ENCODE results near the gene MAPK8IP3.

The MAPK8IP3 gene

GRCh38 chr16:1764971-1765370 is 59.0 kb downstream of the MAPK8IP3 start:
- DNase-seq: no peak

- DNase-seq: no peak
Observed at GRCh38 chr16:1765826-1766225, 59.8 kb downstream of the MAPK8IP3 start.

- no peak for DNase-seq
Observed at GRCh38 chr16:1766231-1766630, 60.2 kb downstream of the MAPK8IP3 start.

DNA sequence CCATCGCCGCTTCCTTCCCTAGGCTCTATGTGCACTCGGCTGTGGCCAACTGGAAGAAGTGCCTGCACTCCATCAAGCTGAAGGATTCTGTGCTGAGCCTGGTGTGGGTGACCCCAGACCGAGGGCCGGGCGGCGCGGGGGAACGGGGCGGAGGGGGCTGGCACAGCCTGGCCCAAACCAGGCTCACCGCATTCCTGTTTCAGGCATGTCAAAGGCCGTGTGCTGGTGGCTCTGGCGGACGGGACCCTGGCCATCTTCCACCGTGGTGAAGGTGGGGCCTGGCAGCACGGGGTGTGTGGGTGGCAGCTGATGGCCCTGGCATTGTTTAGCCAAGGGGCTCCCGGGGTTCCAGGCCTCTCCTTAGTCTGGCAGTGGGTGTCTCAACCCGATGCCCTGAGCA is 60.7 kb downstream of the MAPK8IP3 start:
- no peak for DNase-seq

GRCh38 chr16:1767116-1767994 is 61.4 kb downstream of the MAPK8IP3 start:
- DNase-seq: no peak

DNA sequence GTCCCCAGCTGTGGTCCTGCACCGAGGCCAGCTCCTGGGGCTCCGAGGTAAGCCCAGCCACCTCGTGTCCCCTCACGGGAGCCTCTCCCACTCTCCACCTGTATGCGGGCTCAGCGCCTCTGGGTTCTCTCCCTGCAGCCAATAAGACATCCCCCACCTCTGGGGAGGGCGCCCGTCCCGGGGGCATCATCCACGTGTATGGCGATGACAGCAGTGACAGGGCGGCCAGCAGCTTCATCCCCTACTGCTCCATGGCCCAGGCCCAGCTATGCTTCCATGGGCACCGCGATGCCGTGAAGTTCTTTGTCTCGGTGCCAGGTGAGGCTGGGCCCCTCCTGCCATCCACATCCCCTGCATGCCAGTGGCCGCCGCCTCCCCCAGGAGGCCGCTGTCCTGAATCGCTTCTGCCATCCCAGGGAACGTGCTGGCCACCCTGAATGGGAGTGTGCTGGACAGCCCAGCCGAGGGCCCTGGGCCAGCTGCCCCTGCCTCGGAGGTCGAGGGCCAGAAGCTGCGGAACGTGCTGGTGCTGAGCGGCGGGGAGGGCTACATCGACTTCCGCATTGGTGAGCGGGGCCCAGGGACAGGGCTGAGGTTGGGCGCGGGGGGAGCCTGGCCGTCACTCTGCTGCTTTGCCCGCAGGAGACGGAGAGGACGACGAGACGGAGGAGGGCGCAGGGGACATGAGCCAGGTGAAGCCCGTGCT is 62.2 kb downstream of the MAPK8IP3 start:
- DNase-seq: no peak

GRCh38 chr16:1768767-1769401 is 62.9 kb downstream of the MAPK8IP3 start:
- no peak for DNase-seq

DNA sequence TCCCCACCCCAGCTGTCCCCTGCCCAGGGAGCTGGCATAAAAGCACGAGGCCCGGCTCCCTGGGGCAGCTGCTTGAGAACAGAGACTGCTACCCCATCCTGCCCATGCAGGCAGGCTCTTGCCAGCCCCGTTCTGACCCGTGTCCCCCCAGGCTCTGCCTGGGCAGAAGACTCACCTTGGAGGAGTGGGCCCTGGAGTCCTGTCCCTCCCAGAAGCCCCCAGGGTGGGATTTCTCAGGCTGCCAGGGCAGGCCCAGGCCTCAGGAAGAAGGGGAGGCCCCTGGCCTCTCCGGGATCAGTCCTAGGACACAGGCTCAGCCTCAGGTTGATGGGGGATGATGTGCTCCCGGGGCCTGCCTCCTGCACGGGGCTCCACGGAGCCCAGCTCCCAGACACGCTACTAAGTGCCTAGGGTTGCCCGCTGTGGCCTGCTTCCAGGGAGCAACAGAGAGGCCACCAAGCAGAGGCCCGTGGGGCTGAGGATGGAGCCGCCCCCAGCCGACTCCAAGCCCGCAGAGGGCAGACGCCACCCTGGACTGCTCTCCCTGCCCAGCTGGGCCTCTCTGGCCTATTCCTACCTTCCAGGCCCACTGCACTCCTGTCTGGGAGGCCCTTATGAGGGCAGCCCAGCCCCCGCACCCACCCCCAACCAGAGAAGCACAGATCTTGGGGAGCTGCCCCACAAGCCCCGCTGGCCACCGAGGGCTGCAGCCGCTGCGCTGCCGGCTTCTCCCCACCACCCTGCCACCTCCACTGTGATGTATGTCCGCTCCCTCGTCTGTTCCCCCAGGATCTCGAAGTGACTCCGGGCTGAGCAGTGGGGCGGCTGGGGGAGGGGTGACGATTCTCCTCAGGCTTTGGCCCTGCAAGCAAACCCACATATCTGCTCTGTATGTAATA is 63.7 kb downstream of the MAPK8IP3 start:
- no peak for DNase-seq

GRCh38 chr16:1770328-1771187 is 64.6 kb downstream of the MAPK8IP3 start:
- DNase-seq: no peak

- peak; percentile 73 for DNase-seq
Observed at GRCh38 chr16:1771188-1771863, 65.3 kb downstream of the MAPK8IP3 start, which contains the start of gene NME3. TSS of gene NME3 (minus strand) at chr16:1771543. CDS start at chr16:1771534, 9 bp downstream.

GRCh38 chr16:1771864-1772361 is 65.9 kb downstream of the MAPK8IP3 start:
- DNase-seq: peak; percentile 75

DNA sequence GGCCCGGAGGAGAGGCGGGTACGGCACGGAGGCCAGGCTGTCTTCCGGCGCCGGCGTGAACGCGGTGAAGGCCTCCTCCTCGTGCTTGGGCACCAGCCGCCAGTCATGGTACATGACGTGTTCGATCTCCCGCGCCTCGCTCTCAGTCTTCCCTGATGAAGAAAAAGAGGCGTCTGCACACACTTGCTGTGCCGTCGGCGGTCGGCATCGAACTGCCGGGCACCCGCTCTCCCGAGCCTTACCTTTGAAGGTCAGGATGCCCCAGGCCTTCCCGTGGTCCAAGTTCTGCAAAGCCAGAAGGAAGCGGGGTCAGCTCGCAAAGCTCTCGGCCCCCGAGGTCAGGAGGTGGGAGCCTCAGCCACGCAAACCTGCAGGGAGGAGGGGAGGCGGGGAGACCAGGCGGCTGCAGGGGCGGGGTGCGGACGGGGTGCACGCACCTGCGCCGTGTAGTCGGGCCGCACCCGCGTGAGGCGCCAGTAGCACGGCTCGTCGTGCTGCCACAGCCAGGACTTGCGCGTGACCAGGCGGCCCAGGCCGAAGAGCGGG is 66.4 kb downstream of the MAPK8IP3 start, which contains the start of gene EME2:
EME2 (plus strand) TSS at position 449 of the 546 bp plus-strand sequence. CDS start 418 bp downstream, outside the sequence.
- DNase-seq: peak; percentile 75

DNA sequence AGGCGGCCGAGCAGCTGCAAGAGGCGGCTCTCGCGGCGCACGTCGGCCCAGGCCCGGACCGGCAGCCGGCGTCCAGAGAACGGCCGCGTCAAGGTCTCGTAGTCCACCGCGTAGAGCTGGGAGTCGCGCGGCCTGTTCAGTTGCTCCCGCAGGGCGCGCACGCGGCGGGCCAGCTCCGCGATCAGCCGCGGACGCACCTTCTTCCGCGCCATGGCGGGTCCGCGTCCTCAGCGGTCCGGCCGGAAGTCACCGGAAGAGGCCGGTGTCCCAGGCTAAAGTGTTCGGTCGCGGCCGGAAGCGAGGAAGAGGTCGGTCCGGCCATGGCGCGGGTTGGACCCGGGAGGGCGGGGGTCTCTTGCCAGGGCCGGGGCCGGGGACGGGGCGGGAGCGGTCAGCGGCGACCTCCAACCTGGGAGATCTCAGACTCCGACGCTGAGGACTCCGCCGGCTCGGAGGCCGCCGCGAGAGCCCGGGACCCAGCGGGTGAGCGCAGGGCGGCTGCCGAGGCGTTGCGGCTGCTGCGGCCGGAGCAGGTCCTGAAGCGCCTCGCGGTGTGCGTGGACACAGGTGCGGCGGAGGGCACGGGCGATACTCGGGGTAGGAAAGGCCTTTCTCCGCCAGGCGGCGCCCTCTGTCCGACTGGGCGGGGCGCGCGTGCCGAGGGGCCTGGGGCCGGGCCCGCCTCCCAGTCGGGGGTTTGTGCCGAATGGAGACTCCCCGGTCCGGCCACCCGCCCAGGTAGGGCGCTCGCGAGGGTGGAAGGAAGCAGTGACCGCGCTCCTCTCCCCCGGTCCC is 67.1 kb downstream of the MAPK8IP3 start, which contains the start of gene MRPS34:
MRPS34 (minus strand) TSS at position 227 of the 795 bp plus-strand sequence; CDS start at position 212, 15 bp downstream.
- peak; percentile 96 for DNase-seq

- DNase-seq: peak; percentile 53
Observed at GRCh38 chr16:1773703-1774447, 67.9 kb downstream of the MAPK8IP3 start.

DNA sequence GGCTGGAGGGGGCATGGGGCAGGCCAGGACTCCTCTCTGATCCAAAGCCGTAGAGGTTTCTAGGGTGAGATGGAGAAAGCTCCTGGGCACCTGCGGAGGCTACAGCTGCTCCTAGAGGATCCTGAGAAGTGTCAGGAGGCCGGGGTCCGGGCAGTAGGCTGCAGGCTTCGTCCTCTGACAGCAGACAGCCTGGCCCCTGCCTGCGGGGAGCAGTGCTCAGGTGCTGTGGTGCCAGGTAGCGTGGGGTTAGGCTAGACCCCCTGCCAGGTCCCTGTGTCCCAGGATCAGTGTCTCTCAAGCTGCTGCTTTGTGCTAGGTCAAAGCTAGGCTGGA is 68.4 kb downstream of the MAPK8IP3 start:
- no peak for DNase-seq

DNA sequence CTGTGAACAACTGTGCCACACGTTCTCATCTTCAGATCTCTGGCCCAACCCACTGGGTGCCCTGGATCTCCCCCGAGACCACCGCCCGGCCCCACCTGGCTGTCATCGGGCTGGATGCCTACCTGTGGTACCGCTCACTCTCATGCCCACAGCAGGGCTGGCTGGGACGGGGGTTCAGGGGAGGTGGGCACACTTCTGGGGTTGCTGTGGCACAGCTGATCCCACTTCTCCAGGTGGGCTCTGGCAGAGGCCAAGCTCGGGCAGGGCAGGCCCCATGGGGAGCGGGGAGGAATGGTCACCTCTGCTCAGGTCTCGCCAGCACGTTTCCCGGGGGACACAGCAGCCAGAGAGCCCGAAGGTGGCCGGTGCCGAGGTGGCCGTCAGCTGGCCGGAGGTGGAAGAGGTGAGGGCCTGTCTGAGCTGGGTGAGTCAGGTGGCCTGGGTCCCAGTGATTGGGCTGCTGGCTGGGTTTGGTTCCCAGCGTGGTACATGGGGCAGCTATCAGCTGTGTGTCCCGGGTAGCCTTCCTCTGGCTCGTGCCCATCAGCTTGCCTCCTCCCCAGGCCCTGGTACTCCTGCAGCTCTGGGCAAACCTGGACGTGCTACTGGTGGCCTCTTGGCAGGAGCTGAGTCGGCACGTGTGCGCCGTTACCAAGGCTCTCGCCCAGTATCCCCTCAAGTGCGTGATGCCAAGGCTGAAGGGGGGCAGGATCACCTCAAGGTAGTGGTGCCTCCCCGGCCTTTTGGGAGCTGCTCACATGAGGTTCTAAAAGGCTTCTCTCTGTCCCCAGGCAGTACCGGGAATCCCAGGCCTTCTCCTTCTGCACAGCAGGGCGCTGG is 69.2 kb downstream of the MAPK8IP3 start:
- no peak for DNase-seq

- no peak for DNase-seq
Observed at GRCh38 chr16:1775846-1776671, 70.1 kb downstream of the MAPK8IP3 start.

Measured in NCI-H69 (cell line).